Parathyroid adenoma (tissue), 2 donors: ENCODE measurements around the gene ZNF804A.

Experiments
- H2AFZ ChIP-seq: fragments of 300-600 bp; sonication (generic); one replicate; pipeline ENCODE4 v1.7.0; 2017; ENCODE audit warnings: antibody characterized with exemption, mild to moderate bottlenecking
- H3K27ac ChIP-seq: fragments of 300-600 bp; sonication (generic); one replicate; pipeline ENCODE4 v1.7.0; 2017
- H3K27me3 ChIP-seq: fragments of 300-600 bp; sonication (generic); one replicate; pipeline ENCODE4 v1.7.0; 2017; ENCODE audit warnings: low read length; ENCODE audit not compliant: control insufficient read depth, insufficient read depth
- H3K36me3 ChIP-seq: fragments of 300-600 bp; sonication (generic); one replicate; pipeline ENCODE4 v1.7.0; 2017; ENCODE audit warnings: low read length; ENCODE audit not compliant: control insufficient read depth, insufficient read depth
- H3K4me1 ChIP-seq: fragments of 300-600 bp; sonication (generic); one replicate; pipeline ENCODE4 v1.7.0; 2017; ENCODE audit warnings: control low read depth
- H3K4me2 ChIP-seq: fragments of 300-600 bp; sonication (generic); one replicate; pipeline ENCODE4 v1.7.0; 2017; ENCODE audit warnings: low read length
- H3K4me3 ChIP-seq: fragments of 300-600 bp; sonication (generic); one replicate; pipeline ENCODE4 v1.7.0; 2017; ENCODE audit warnings: low read depth, low read length
- H3K79me2 ChIP-seq: fragments of 300-600 bp; sonication (generic); one replicate; pipeline ENCODE4 v1.7.0; 2017; ENCODE audit warnings: control low read depth
- H3K9ac ChIP-seq: fragments of 300-600 bp; sonication (generic); one replicate; pipeline ENCODE4 v1.7.0; 2017; ENCODE audit warnings: mild to moderate bottlenecking
- H3K9me3 ChIP-seq: fragments of 300-600 bp; sonication (generic); one replicate; pipeline ENCODE4 v1.7.0; 2017; ENCODE audit warnings: low read length; ENCODE audit not compliant: control insufficient read depth
- TF ChIP-seq, protein P1 (sequence below): fragments of 300-600 bp; sonication (generic); IDR thresholded peaks from one replicate; pipeline ENCODE4 v1.7.0; 2017; ENCODE audit warnings: antibody characterized with exemption, mild to moderate bottlenecking
- donor health status: primary hyperparathyroidism.

The ZNF804A gene

DNA sequence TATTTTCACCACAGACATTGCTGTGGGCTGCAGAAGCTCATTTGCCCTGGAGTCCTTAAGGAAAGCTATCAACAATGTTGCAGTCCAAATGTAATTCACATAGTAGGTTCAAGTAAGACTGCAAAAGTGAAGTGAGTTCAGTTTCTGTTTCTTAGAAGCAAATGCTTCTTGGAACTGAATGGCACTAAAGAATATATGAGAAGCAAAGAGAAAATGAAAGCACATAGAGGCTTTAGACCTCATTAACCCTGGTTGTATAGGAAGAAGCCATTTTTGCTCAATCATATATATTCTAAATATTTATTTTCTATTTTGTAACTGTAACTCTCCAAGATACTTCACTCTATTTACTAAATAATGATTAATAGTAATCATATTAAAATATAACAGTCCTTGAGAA is 292.0 kb downstream of the ZNF804A start:
- no peak overlapping the region for H3K27ac ChIP-seq
- H3K4me2 ChIP-seq: no peak overlapping the region
- TF ChIP-seq, protein P1, sequence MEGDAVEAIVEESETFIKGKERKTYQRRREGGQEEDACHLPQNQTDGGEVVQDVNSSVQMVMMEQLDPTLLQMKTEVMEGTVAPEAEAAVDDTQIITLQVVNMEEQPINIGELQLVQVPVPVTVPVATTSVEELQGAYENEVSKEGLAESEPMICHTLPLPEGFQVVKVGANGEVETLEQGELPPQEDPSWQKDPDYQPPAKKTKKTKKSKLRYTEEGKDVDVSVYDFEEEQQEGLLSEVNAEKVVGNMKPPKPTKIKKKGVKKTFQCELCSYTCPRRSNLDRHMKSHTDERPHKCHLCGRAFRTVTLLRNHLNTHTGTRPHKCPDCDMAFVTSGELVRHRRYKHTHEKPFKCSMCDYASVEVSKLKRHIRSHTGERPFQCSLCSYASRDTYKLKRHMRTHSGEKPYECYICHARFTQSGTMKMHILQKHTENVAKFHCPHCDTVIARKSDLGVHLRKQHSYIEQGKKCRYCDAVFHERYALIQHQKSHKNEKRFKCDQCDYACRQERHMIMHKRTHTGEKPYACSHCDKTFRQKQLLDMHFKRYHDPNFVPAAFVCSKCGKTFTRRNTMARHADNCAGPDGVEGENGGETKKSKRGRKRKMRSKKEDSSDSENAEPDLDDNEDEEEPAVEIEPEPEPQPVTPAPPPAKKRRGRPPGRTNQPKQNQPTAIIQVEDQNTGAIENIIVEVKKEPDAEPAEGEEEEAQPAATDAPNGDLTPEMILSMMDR: no peak
- no peaks in the 10 kb centered on the region for H3K9me3 ChIP-seq
- H3K4me1 ChIP-seq: no peaks in the 10 kb centered on the region
- no peaks in the 10 kb centered on the region for H3K36me3 ChIP-seq
- H3K9ac ChIP-seq: no peak overlapping the region
- no peaks in the 10 kb centered on the region for H3K79me2 ChIP-seq
- no peak overlapping the region for H3K4me3 ChIP-seq
- no peaks in the 10 kb centered on the region for H3K27me3 ChIP-seq
- no peak overlapping the region for H2AFZ ChIP-seq

DNA sequence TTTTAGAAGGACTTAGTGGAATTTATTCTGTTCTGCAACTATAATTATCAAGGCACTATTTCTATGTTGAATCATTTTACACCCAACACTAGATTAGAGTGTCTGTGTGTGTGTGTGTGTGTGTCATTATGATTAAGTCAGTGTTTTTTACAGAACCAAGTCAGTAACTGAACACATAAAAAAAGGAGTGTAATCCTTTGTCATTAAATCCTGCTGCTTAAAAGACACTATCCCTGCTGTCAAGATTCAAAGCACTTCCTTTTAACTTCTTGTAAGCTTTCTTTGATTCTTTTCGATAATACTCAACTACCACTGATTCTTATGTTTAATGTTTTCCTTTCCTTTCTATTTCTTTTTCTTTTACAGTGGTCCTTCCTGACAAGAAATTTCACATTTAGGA is 306.7 kb downstream of the ZNF804A start:
- Histone ChIP-seq H3K27me3 (no peaks in the 10 kb centered on the region), H3K36me3 (no peaks in the 10 kb centered on the region), H3K27ac (no peak overlapping the region), H3K4me2 (no peak overlapping the region), H3K4me3 (no peak overlapping the region), H3K79me2 (no peaks in the 10 kb centered on the region), H3K9ac (no peak overlapping the region), H3K9me3 (no peaks in the 10 kb centered on the region), H2AFZ (no peak overlapping the region), H3K4me1 (no peaks in the 10 kb centered on the region)
- TF ChIP-seq, protein P1: no peak

DNA sequence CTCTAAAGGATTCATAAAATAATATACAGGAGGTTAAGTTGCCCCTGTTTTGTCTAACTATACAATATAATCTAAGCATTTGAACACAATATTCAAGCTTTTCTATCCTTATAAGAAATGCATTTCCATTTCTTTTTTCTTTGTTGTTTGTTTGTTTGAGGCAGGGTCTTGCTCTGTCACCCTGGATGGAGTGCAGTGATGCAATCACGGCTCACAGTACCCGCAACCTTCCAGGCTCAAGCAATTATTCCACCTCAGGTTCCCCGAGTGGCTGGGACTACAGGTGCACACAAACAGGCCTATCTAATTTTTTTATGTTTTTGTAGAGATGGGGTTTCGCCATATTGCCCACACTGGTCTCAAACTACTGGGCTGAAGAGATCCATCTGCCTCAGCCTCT is 307.8 kb downstream of the ZNF804A start:
- Histone ChIP-seq H3K36me3 (no peaks in the 10 kb centered on the region), H3K9ac (no peak overlapping the region), H3K27me3 (no peaks in the 10 kb centered on the region), H3K9me3 (no peaks in the 10 kb centered on the region), H3K79me2 (no peaks in the 10 kb centered on the region), H3K4me1 (no peaks in the 10 kb centered on the region), H3K4me3 (no peak overlapping the region), H3K4me2 (no peak overlapping the region), H3K27ac (no peak overlapping the region), H2AFZ (no peak overlapping the region)
- TF ChIP-seq, protein P1: no peak

DNA sequence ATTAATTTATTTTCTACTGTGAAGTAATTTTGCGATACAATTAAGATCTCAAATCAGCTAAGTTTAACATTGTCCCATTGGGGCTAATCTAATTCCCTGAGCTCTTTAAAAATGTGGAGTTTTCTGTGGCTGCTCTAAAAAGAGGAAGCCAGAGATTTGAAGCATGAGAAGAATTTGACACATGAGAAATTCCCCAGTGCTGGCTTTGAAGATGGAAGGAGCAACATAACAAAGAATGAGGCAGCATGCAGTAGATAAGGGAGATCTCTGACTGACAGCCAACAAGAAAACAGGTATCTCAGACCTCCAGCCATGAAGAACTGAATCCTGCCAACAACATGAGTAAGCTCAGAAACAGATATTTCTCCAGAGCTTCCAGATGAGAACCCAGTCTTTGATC is 308.4 kb downstream of the ZNF804A start:
- Histone ChIP-seq H3K9me3 (no peaks in the 10 kb centered on the region), H3K27me3 (no peaks in the 10 kb centered on the region), H3K27ac (no peak overlapping the region), H3K9ac (no peak overlapping the region), H3K36me3 (no peaks in the 10 kb centered on the region), H3K4me1 (no peaks in the 10 kb centered on the region), H3K4me3 (no peak overlapping the region), H3K79me2 (no peaks in the 10 kb centered on the region), H2AFZ (no peak overlapping the region), H3K4me2 (no peak overlapping the region)
- TF ChIP-seq, protein P1: no peak

DNA sequence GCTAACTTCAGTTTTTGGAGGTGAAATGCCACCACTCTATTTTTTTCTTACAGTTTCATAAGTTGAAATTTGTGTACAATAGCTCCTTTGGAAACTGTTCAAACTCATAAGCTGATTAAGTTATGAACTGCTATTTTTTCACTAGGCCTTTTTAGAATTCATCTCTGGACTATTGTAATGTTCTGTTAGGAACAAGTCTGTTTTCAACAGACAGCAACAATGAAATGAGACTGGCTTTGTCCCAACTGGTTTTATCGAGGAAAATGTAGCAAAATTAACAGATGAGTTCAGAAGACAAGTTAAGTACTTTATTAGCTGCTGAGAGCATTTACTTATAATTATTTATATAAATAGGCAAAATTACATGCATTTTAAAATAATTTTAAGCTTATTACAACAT is 310.6 kb downstream of the ZNF804A start:
- Histone ChIP-seq H3K27me3 (no peaks in the 10 kb centered on the region), H3K79me2 (no peaks in the 10 kb centered on the region), H3K4me3 (no peak overlapping the region), H3K9me3 (no peaks in the 10 kb centered on the region), H3K9ac (no peak overlapping the region), H3K4me1 (no peaks in the 10 kb centered on the region), H3K27ac (no peak overlapping the region), H2AFZ (no peak overlapping the region), H3K36me3 (no peaks in the 10 kb centered on the region), H3K4me2 (no peak overlapping the region)
- TF ChIP-seq, protein P1: no peak
